ENCODE data around the gene CUL7. TPM values are rescaled to one million over a fixed set of nuclear protein-coding genes. Genes with fewer than 3 reads are reported as not detected.

Gene CUL7
- total RNA-seq, 1 donor from 2014 or later: 65.0 TPM

- no peak for TF ChIP-seq CTCF (conservative IDR thresholded peaks at IDR 0.05)
- peaks cover 22% of the 10 kb centered on the region for H3K36me3 Mint-ChIP-seq
- H3K4me1 Mint-ChIP-seq (ENCODE audit: unreplicated experiment): no peaks in the 10 kb centered on the region
- no peaks in the 10 kb centered on the region for H3K9me3 Mint-ChIP-seq
- no peak for DNase-seq (ENCODE audit: extremely low spot score, unreplicated experiment)
- no peak overlapping the region for H3K4me3 Mint-ChIP-seq
- no peak overlapping the region for H3K27ac Mint-ChIP-seq
- no peaks in the 10 kb centered on the region for H3K27me3 Mint-ChIP-seq
Observed at GRCh38 chr6:43037706-43038105, 15.9 kb downstream of the CUL7 start.

GRCh38 chr6:43037197-43037596, 16.5 kb downstream of the CUL7 start:
- Mint-ChIP-seq H3K36me3 (peaks cover 18% of the 10 kb centered on the region), H3K27me3 (no peaks in the 10 kb centered on the region), H3K9me3 (no peaks in the 10 kb centered on the region), H3K27ac (no peak overlapping the region), H3K4me3 (no peak overlapping the region), H3K4me1 (ENCODE audit: unreplicated experiment) (no peaks in the 10 kb centered on the region)
- DNase-seq (ENCODE audit: extremely low spot score, unreplicated experiment): no peak
- no peak for TF ChIP-seq CTCF (conservative IDR thresholded peaks at IDR 0.05)

GRCh38 chr6:43036712-43037111, 16.9 kb downstream of the CUL7 start:
- no peak for TF ChIP-seq CTCF (conservative IDR thresholded peaks at IDR 0.05)
- H3K4me3 Mint-ChIP-seq: no peak overlapping the region
- no peaks in the 10 kb centered on the region for H3K9me3 Mint-ChIP-seq
- H3K27ac Mint-ChIP-seq: no peak overlapping the region
- no peaks in the 10 kb centered on the region for H3K4me1 Mint-ChIP-seq (ENCODE audit: unreplicated experiment)
- no peak for DNase-seq (ENCODE audit: extremely low spot score, unreplicated experiment)
- H3K27me3 Mint-ChIP-seq: no peaks in the 10 kb centered on the region
- H3K36me3 Mint-ChIP-seq: peaks cover 21% of the 10 kb centered on the region

- no peak for TF ChIP-seq CTCF (conservative IDR thresholded peaks at IDR 0.05)
- H3K27me3 Mint-ChIP-seq: no peaks in the 10 kb centered on the region
- no peaks in the 10 kb centered on the region for H3K9me3 Mint-ChIP-seq
- no peaks in the 10 kb centered on the region for H3K4me1 Mint-ChIP-seq (ENCODE audit: unreplicated experiment)
- no peak for DNase-seq (ENCODE audit: extremely low spot score, unreplicated experiment)
- peaks cover 24% of the 10 kb centered on the region for H3K36me3 Mint-ChIP-seq
- peak overlapping the region; percentile 23 for H3K27ac Mint-ChIP-seq
- no peak overlapping the region for H3K4me3 Mint-ChIP-seq
Observed at GRCh38 chr6:43035495-43036194, 18.0 kb downstream of the CUL7 start.

GRCh38 chr6:43034190-43034525, 19.5 kb downstream of the CUL7 start:
- H3K4me3 Mint-ChIP-seq: no peak overlapping the region
- H3K9me3 Mint-ChIP-seq: no peaks in the 10 kb centered on the region
- H3K4me1 Mint-ChIP-seq (ENCODE audit: unreplicated experiment): no peaks in the 10 kb centered on the region
- no peak overlapping the region for H3K27ac Mint-ChIP-seq
- no peaks in the 10 kb centered on the region for H3K27me3 Mint-ChIP-seq
- H3K36me3 Mint-ChIP-seq: peaks cover 31% of the 10 kb centered on the region
- no peak for TF ChIP-seq CTCF (conservative IDR thresholded peaks at IDR 0.05)
- no peak for DNase-seq (ENCODE audit: extremely low spot score, unreplicated experiment)
